HG02623 (cell line): Measurements from ENCODE around the gene MOK.

Experiments
- ATAC-seq: cut with Tn5 transposase; IDR thresholded peaks from one replicate; pipeline ENCODE4 v1.9.1; 2021; ENCODE audit warnings: moderate library complexity; ENCODE audit not compliant: unreplicated experiment

The MOK gene

DNA sequence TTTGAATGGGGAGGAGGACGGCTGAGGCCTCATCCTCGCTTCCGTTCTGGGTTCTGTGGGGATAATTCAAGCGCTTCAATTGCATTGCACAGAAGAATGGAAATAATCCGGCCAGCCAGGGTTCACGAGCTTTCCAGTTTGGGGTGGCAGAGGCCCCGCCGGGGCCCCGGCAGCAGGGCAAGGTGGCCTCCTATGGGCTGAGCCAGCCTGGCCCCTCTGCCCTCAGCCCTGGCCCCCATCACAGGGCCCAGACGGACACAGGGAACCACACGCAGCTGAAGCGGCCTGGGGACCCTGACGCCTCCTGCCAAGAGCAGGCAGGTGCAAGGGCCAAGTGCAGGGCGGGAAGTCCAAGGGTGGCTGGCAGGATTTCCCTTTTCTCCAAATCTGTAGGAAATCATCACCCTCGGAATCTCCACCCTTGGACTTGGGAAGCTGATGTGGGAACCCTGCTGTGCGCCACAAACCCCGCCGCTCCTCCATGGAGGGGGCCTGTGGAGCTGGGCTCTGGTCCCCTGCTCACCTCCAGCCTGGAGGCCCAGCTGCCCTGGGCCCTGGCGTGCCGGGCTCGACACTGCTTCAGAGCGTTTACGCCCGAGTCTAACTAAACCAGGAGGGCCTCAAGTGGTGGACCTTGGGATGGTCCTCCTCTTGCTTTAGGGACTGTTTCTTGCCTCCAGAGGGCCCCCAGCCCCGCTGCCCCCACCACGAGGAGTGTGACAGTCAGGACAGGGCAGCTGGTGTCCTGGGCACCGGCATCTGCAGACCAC, 78.4 kb downstream of the MOK start:
- no peak for ATAC-seq

GRCh38 chr14:102225936-102226335, 79.0 kb downstream of the MOK start:
- ATAC-seq: no peak

- ATAC-seq: no peak
Measured at GRCh38 chr14:102225386-102225785, 79.6 kb downstream of the MOK start.

- no peak for ATAC-seq
Measured at GRCh38 chr14:102223682-102224081, 81.3 kb downstream of the MOK start.

DNA sequence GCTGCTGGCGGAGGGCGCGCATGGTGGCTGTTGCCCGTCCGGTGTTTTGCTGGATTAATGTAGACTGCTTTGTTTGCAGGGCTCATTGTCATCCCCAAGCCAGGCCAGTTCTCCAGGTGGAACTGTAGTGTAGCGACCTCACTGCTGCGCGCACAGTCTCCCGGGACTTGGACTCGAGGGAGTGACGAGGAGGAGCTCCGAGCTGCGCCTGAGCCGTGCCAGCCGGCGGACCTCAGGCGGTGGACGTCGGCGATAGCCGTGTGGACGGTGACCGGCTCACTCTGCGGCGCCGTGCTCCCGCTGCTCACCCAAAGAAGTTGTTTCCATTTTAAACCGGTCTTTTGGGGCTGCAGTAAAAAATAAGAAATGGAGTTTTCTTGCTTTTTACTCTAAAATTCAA, 82.2 kb downstream of the MOK start:
- no peak for ATAC-seq

- no peak for ATAC-seq
Measured at GRCh38 chr14:102222009-102222575, 82.9 kb downstream of the MOK start.

- ATAC-seq: no peak
Measured at GRCh38 chr14:102221026-102221425, 83.9 kb downstream of the MOK start.

- ATAC-seq: peak; percentile 79
Measured at GRCh38 chr14:102220031-102220430, 84.9 kb downstream of the MOK start.

GRCh38 chr14:102219316-102219715, 85.6 kb downstream of the MOK start:
- ATAC-seq: no peak

- no peak for ATAC-seq
Measured at GRCh38 chr14:102218688-102219087, 86.3 kb downstream of the MOK start.

DNA sequence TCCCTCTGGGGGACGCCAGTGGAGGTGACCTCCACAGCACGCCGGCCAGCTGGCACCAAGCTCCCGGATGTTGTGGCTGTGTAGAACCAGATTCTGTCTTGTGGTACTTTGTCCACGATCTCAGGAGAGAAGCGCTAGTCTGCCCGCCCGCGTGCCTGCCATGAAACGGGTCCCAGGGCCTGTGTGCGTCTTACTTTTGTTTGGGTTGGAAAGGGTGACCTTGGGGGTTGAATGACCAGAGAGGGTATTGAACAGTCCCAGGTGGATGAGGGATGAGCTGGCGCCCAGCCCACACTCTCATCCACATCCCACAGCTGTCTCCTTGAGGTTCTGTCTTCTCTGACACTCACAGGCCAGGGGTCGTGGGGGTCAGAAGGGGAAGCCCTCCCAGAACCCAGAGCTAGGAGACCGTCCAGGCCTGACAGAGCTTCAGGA, 87.0 kb downstream of the MOK start:
- ATAC-seq: no peak

DNA sequence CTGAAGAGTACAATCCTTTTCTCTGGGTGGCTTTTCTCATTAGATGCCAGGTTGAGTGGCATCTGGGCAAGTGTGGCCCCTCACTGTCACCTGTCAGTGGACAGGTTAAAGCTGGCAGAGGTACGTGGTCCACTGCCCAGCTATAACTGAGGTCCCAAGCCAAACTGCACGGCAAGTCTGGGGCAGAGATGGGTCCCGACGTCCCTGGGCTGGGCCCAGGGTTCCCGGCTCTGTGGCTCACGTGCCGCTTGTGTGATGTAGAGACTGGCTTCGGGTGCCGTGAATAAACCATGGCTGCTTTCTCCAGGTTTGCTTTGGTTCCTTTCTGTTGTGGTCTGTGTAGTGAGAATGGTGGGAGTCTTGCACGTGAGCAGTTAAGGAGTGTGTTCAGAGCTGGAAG, 87.6 kb downstream of the MOK start:
- no peak for ATAC-seq

- no peak for ATAC-seq
Measured at GRCh38 chr14:102215576-102216250, 89.3 kb downstream of the MOK start.

GRCh38 chr14:102215071-102215470, 89.9 kb downstream of the MOK start:
- no peak for ATAC-seq

GRCh38 chr14:102213984-102214658, 90.8 kb downstream of the MOK start:
- no peak for ATAC-seq

DNA sequence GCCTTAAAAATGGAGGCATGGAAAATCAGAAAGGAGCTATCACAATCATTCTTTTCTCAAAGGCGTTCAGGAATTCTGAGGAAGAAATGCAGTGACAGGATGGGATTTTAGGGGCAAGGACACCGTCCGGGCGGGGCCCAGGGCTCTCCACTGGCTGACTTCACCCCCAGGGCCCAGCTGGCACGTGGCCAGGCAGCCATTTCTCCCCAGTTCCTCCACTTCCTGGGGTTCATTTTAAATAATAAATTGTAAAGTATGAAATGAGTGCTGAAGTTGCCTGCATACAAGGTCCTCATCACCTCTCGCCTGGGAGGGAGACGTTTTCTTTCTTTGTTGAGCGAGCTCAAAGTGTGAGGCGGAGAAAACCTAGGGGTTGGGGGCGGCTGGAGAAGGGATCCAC, 91.5 kb downstream of the MOK start:
- no peak for ATAC-seq

DNA sequence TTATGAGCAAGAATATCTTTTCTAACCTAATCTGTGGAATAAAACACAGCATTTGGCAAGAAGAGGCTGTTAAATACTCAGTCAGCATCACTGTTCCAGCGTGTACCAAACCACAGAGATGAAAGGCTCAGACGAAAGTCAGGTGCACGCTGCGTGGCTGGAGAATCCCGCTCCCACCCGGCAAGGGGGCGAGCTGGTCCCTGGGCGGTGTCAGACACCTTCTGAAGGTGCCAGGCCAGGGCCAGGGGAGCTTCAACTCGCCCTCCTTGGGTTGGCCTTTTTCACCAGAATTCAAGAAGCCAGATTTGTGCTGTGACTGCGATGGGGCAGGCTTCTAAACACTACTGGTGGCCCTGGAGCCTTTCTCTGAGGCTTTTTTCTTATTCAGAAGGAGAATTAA, 92.1 kb downstream of the MOK start:
- no peak for ATAC-seq

DNA sequence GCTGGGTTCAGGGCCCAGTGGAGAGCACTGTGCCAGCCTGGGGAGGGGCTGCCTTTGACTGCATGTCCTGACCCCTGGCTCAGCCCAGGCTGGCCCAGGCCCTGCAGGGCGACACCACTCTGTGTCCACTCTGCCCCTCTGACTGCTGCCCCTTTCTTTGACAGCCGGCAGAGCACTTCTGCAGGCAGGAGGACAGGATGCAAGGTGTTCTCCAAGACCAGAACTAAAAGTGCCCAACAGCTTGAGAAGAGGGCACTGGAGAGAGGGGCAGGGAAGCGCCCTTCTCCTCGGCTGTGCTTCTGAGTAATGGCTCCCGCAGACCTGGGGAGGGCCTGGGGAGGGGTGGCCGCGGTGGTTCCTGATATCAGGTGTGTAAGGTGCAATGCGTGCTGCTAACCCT, 92.6 kb downstream of the MOK start:
- ATAC-seq: no peak

- ATAC-seq: no peak
Measured at GRCh38 chr14:102211240-102211639, 93.7 kb downstream of the MOK start.

DNA sequence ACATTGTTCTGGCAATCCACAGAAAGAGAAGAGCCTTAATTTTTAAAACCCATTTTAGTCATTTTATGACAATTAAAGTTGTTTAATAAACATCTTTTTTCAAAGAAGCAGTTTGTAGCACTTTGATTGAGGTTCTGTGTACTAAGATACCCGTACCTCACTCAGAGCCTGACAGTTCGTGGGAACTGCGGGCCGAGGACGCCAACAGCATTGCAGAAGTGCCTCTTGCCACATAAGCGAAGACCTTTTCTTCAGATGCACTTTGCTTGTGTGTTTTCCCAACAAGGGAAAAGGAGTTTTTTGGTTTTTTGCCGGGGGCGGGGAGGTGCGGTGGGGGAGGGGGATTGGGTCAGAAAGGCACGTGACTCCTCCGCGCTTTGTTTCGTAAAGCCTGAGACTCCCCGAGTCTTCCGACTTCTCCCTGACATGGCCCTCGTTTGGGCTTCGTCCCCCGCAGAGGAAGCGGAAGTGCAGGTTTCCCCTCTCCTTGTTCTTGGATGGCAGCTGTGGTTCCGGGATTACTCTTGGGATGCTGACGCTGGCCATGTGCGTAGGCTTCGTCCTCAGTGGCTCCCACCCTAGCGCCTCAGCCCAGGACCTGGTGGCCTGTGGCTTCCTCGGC, 94.4 kb downstream of the MOK start:
- no peak for ATAC-seq
